ENCODE measurements around the gene FBXO42.

Gene FBXO42

GRCh38 chr1:16212251-16212961 lies 139.9 kb downstream of the FBXO42 start, which contains the start of gene ARHGEF19:
ARHGEF19 (minus strand) TSS chr1:16212652; CDS start chr1:16209054, 3,598 bp downstream.
- Mint-ChIP-seq H3K4me3 (no peak within 1 kb of the TSS), H3K27ac (no peak within 1 kb of the TSS), H3K4me1 (peaks cover 8 to 18% of the 10 kb centered on the region in 2 donors), H3K9me3 (no peaks in the 10 kb centered on the region), H3K36me3 (no peaks in the 10 kb centered on the region), H3K27me3 (peaks cover 4 to 6% of the 10 kb centered on the region in 2 donors)
- DNase-seq: no peak
- no peak for ATAC-seq (replicated peaks)

GRCh38 chr1:16211824-16212223 lies 140.5 kb downstream of the FBXO42 start:
- peaks cover 11 to 17% of the 10 kb centered on the region in 2 donors for H3K4me1 Mint-ChIP-seq
- H3K27me3 Mint-ChIP-seq: peaks cover 4 to 6% of the 10 kb centered on the region in 2 donors
- no peak for DNase-seq
- H3K36me3 Mint-ChIP-seq: no peaks in the 10 kb centered on the region
- H3K27ac Mint-ChIP-seq: no peak overlapping the region
- H3K9me3 Mint-ChIP-seq: no peaks in the 10 kb centered on the region
- H3K4me3 Mint-ChIP-seq: no peak overlapping the region
- no peak for ATAC-seq (replicated peaks)

- H3K4me3 Mint-ChIP-seq: no peak overlapping the region
- ATAC-seq (replicated peaks): no peak
- H3K4me1 Mint-ChIP-seq: peaks cover 4 to 14% of the 10 kb centered on the region in 2 donors
- no peaks in the 10 kb centered on the region for H3K36me3 Mint-ChIP-seq
- H3K27me3 Mint-ChIP-seq: peaks cover 4 to 6% of the 10 kb centered on the region in 2 donors
- no peak overlapping the region for H3K27ac Mint-ChIP-seq
- DNase-seq: no peak
- H3K9me3 Mint-ChIP-seq: no peaks in the 10 kb centered on the region
Observed at GRCh38 chr1:16210581-16210980, 141.7 kb downstream of the FBXO42 start.

- no peaks in the 10 kb centered on the region for H3K9me3 Mint-ChIP-seq
- peaks cover 4 to 6% of the 10 kb centered on the region in 2 donors for H3K27me3 Mint-ChIP-seq
- ATAC-seq (replicated peaks) (no peak), DNase-seq (no peak)
- no peak overlapping the region for H3K27ac Mint-ChIP-seq
- no peak overlapping the region for H3K4me3 Mint-ChIP-seq
- no peaks in the 10 kb centered on the region for H3K36me3 Mint-ChIP-seq
- H3K4me1 Mint-ChIP-seq: peaks cover 4 to 14% of the 10 kb centered on the region in 2 donors
Observed at GRCh38 chr1:16209847-16210407, 142.4 kb downstream of the FBXO42 start.

- no peak overlapping the region for H3K4me3 Mint-ChIP-seq
- H3K4me1 Mint-ChIP-seq: peaks cover 7 to 14% of the 10 kb centered on the region in 2 donors
- no peak overlapping the region for H3K27ac Mint-ChIP-seq
- DNase-seq (no peak), ATAC-seq (replicated peaks) (no peak)
- peaks cover 4% of the 10 kb centered on the region in 2 donors for H3K36me3 Mint-ChIP-seq
- peaks cover 4 to 6% of the 10 kb centered on the region in 2 donors for H3K27me3 Mint-ChIP-seq
- no peaks in the 10 kb centered on the region for H3K9me3 Mint-ChIP-seq
Observed at GRCh38 chr1:16209132-16209846, 143.0 kb downstream of the FBXO42 start.

- Mint-ChIP-seq H3K36me3 (peaks cover 5 to 10% of the 10 kb centered on the region in 2 donors), H3K4me1 (peaks cover 7 to 14% of the 10 kb centered on the region in 2 donors), H3K9me3 (no peaks in the 10 kb centered on the region), H3K27me3 (peaks cover 4 to 6% of the 10 kb centered on the region in 2 donors), H3K4me3 (no peak overlapping the region), H3K27ac (no peak overlapping the region)
- ATAC-seq (replicated peaks): no peak
- DNase-seq: no peak
Observed at GRCh38 chr1:16208270-16208987, 143.9 kb downstream of the FBXO42 start.

- Mint-ChIP-seq H3K27ac (peak overlapping the region; percentile 93), H3K4me1 (peaks cover 7 to 14% of the 10 kb centered on the region in 2 donors), H3K4me3 (peak overlapping the region; percentile 82 to 88), H3K36me3 (peaks cover 9 to 12% of the 10 kb centered on the region in 2 donors), H3K27me3 (no peaks in the 10 kb centered on the region), H3K9me3 (no peaks in the 10 kb centered on the region)
- DNase-seq (no peak), ATAC-seq (replicated peaks) (no peak)
Observed at GRCh38 chr1:16207318-16208269, 144.7 kb downstream of the FBXO42 start.

- Mint-ChIP-seq H3K36me3 (peaks cover 9 to 12% of the 10 kb centered on the region in 2 donors), H3K4me1 (peaks cover 7 to 14% of the 10 kb centered on the region in 2 donors), H3K27me3 (no peaks in the 10 kb centered on the region), H3K9me3 (no peaks in the 10 kb centered on the region), H3K4me3 (peak overlapping the region; percentile 82 to 88), H3K27ac (peak overlapping the region; percentile 93)
- ATAC-seq (replicated peaks) (peak; percentile 88 to 92), DNase-seq (peak; percentile 88)
Observed at GRCh38 chr1:16206547-16207317, 145.5 kb downstream of the FBXO42 start.

GRCh38 chr1:16205891-16206546 lies 146.3 kb downstream of the FBXO42 start:
- H3K4me3 Mint-ChIP-seq: peak overlapping the region; percentile 82 to 88
- peak overlapping the region; percentile 93 for H3K27ac Mint-ChIP-seq
- peaks cover 7 to 14% of the 10 kb centered on the region in 2 donors for H3K4me1 Mint-ChIP-seq
- H3K9me3 Mint-ChIP-seq: no peaks in the 10 kb centered on the region
- H3K36me3 Mint-ChIP-seq: peaks cover 11 to 12% of the 10 kb centered on the region in 2 donors
- DNase-seq (no peak), ATAC-seq (replicated peaks) (peak; percentile 27 to 41)
- H3K27me3 Mint-ChIP-seq: no peaks in the 10 kb centered on the region

GRCh38 chr1:16205334-16205671 lies 147.0 kb downstream of the FBXO42 start:
- H3K9me3 Mint-ChIP-seq: no peaks in the 10 kb centered on the region
- no peak overlapping the region for H3K27ac Mint-ChIP-seq
- peaks cover 11 to 12% of the 10 kb centered on the region in 2 donors for H3K36me3 Mint-ChIP-seq
- H3K27me3 Mint-ChIP-seq: no peaks in the 10 kb centered on the region
- peak overlapping the region; percentile 17 to 42 for H3K4me3 Mint-ChIP-seq
- no peak for ATAC-seq (replicated peaks)
- H3K4me1 Mint-ChIP-seq: peaks cover 7 to 14% of the 10 kb centered on the region in 2 donors
- DNase-seq: no peak

- no peak for ATAC-seq (replicated peaks)
- H3K36me3 Mint-ChIP-seq: peaks cover 11 to 14% of the 10 kb centered on the region in 2 donors
- peak overlapping the region in 1 of 2 donors; percentile 54 for H3K4me3 Mint-ChIP-seq
Observed at GRCh38 chr1:16204634-16205333, 147.5 kb downstream of the FBXO42 start.

GRCh38 chr1:16204216-16204615 lies 148.1 kb downstream of the FBXO42 start:
- H3K27me3 Mint-ChIP-seq: no peaks in the 10 kb centered on the region
- DNase-seq (no peak), ATAC-seq (replicated peaks) (no peak)
- no peak overlapping the region for H3K27ac Mint-ChIP-seq
- no peaks in the 10 kb centered on the region for H3K9me3 Mint-ChIP-seq
- no peak overlapping the region for H3K4me3 Mint-ChIP-seq
- peaks cover 11 to 16% of the 10 kb centered on the region in 2 donors for H3K36me3 Mint-ChIP-seq
- peaks cover 8 to 19% of the 10 kb centered on the region in 2 donors for H3K4me1 Mint-ChIP-seq

More at GRCh38 chr1:16204634-16205333, 147.5 kb downstream of the FBXO42 start:
- peaks cover 8 to 17% of the 10 kb centered on the region in 2 donors for H3K4me1 Mint-ChIP-seq
- DNase-seq: no peak
- peak overlapping the region; percentile 85 for H3K27ac Mint-ChIP-seq
- H3K27me3 Mint-ChIP-seq: no peaks in the 10 kb centered on the region
- no peaks in the 10 kb centered on the region for H3K9me3 Mint-ChIP-seq
